HepG2 (cell line): ENCODE data around the gene GPSM1. TPM values are rescaled to one million over a fixed set of nuclear protein-coding genes. Genes with fewer than 3 reads are reported as not detected.

Source experiments
- ATAC-seq: fragments of 200-7000 bp; cut with Tn5 transposase; 3 replicates; pipeline ENCODE4 v1.9.1; 2020; ENCODE audit warnings: mild to moderate bottlenecking, moderate library complexity
- BruUV-seq: library from RNA; stranded (reverse); fragments of 400-500 nt; replicated peaks from 2 replicates; lab custom pipeline; 2021; lab: Mats Ljungman, UMichigan
- CTCF ChIA-PET: fragments of 300-600 bp; formaldehyde crosslinking; extraction: SDS; loops from one replicate; lab custom pipeline; 2021; ENCODE audit warnings: low total read pairs, inconsistent platforms, low intra/inter-chr PET ratio; lab: Yijun Ruan, JAX
- POLR2A ChIA-PET: fragments of 350-600 bp; sonication (Branson Sonifier 250); formaldehyde crosslinking; loops from one replicate; lab custom pipeline; 2020; ENCODE audit warnings: antibody characterized with exemption, inconsistent platforms; lab: Yijun Ruan, JAX
- DNase-seq: peaks from one replicate; pipeline ENCODE4 v3.0.0-alpha.2; 2015; ENCODE audit warnings: low spot score
- FAIRE-seq: peaks from 3 replicates; lab custom pipeline; 2011; peaks lifted over from hg19 to GRCh38; lab: Jason Lieb, UNC
- H2AFZ ChIP-seq: one replicate; pipeline ENCODE4 v1.6.1; 2011; ENCODE audit warnings: low read length, inconsistent platforms
- H3K27ac ChIP-seq: fragments of 300-600 bp; 3 replicates; pipeline ENCODE4 v1.8.0; 2011; ENCODE audit warnings: mixed run types, mild to moderate bottlenecking, mixed read lengths, low read length, inconsistent platforms; ENCODE audit not compliant: insufficient read depth; ENCODE audit errors: extremely low read length
- H3K27me3 ChIP-seq, 2 experiments: fragments of 200-600 bp in 1 of 2; 2 replicates in 1 of 2; 3 replicates in 1 of 2; pipeline versions ENCODE4 v1.6.0 to v1.8.0; 2011; ENCODE audit warnings: low read length in 2 of 2, mild to moderate bottlenecking in 2 of 2, moderate library complexity in 2 of 2, inconsistent platforms in 1 of 2; ENCODE audit not compliant: insufficient read depth in 2 of 2, control insufficient read depth in 1 of 2
- H3K36me3 ChIP-seq, 2 experiments: fragments of 200-600 bp in 1 of 2; replicated peaks in 1 of 2; 2 replicates in 1 of 2; 3 replicates in 1 of 2; pipeline versions ENCODE4 v1.5.1 to v1.8.0; 2011; ENCODE audit warnings: low read length in 2 of 2, inconsistent platforms in 1 of 2; ENCODE audit not compliant: insufficient read depth in 2 of 2, control insufficient read depth in 1 of 2
- H3K4me1 ChIP-seq: 2 replicates; pipeline ENCODE4 v1.5.1; 2012; ENCODE audit warnings: low read length, inconsistent platforms; ENCODE audit not compliant: insufficient read depth
- H3K4me2 ChIP-seq: 2 replicates; pipeline ENCODE4 v1.6.0; 2011; ENCODE audit warnings: low read depth, low read length, inconsistent platforms
- H3K4me3 ChIP-seq, 3 experiments: fragments of 200-600 bp in 1 of 3; sonication (generic), shearing (Covaris generic) in 1 of 3; replicated peaks in 1 of 3; 2 replicates each; pipeline ENCODE4 v1.5.1; 2011 to 2016; ENCODE audit warnings: low read length in 3 of 3, inconsistent platforms in 2 of 3, low read depth in 2 of 3, mild to moderate bottlenecking in 2 of 3, control low read depth in 1 of 3, mixed read lengths in 1 of 3; ENCODE audit not compliant: insufficient read depth in 1 of 3
- H3K79me2 ChIP-seq: one replicate; pipeline ENCODE4 v1.6.1; 2011; ENCODE audit warnings: low read length, inconsistent platforms; ENCODE audit not compliant: insufficient read depth
- H3K9ac ChIP-seq: 2 replicates; pipeline ENCODE4 v1.6.0; 2011; ENCODE audit warnings: mild to moderate bottlenecking, low read depth, low read length, inconsistent platforms; ENCODE audit not compliant: insufficient read depth
- H3K9me3 ChIP-seq: 2 replicates; pipeline ENCODE4 v1.5.1; 2012; ENCODE audit warnings: mild to moderate bottlenecking, low read length
- H4K20me1 ChIP-seq: 2 replicates; pipeline ENCODE4 v1.6.0; 2011; ENCODE audit warnings: inconsistent platforms, mild to moderate bottlenecking, low read length, moderate library complexity; ENCODE audit not compliant: insufficient read depth
- AGO1 ChIP-seq: fragments of 200-400 bp; formaldehyde crosslinking; IDR thresholded peaks from 2 replicates; pipeline ENCODE4 v1.6.1; 2017; ENCODE audit warnings: mild to moderate bottlenecking, low read depth, low read length, moderate library complexity; ENCODE audit not compliant: poor library complexity, severe bottlenecking
- AGO2 ChIP-seq: fragments of 200-400 bp; formaldehyde crosslinking; optimal IDR thresholded peaks from 2 replicates; pipeline ENCODE3; 2017; ENCODE audit warnings: mild to moderate bottlenecking, low read depth, low read length, moderate library complexity
- IKZF4 ChIP-seq: sonication (generic); formaldehyde crosslinking; IDR thresholded peaks from 2 replicates; pipeline ENCODE4 v1.5.1; 2020; ENCODE audit warnings: borderline replicate concordance, mild to moderate bottlenecking, low read depth, missing genetic modification reagents; ENCODE audit errors: not compliant biosample characterization
- MAF1 ChIP-seq: sonication (generic); formaldehyde crosslinking; IDR thresholded peaks from 2 replicates; pipeline ENCODE4 v1.5.0; 2020; ENCODE audit warnings: missing genetic modification reagents, borderline replicate concordance
- POLR2G ChIP-seq: fragments of 200-400 bp; formaldehyde crosslinking; IDR thresholded peaks from 2 replicates; pipeline ENCODE4 v1.6.1; 2018; ENCODE audit warnings: mild to moderate bottlenecking, low read depth, low read length, moderate library complexity
- SP5 ChIP-seq: IDR thresholded peaks from 2 replicates; pipeline ENCODE4 v1.6.1; 2016; ENCODE audit warnings: low read depth, borderline replicate concordance
- UBTF ChIP-seq: sonication (generic); formaldehyde crosslinking; IDR thresholded peaks from 2 replicates; pipeline ENCODE4 v1.4.0; 2020; ENCODE audit warnings: mild to moderate bottlenecking, missing genetic modification reagents
- ZC3H13 ChIP-seq: sonication (generic); formaldehyde crosslinking; IDR thresholded peaks from 2 replicates; pipeline ENCODE4 v1.8.1; 2023; ENCODE audit warnings: mild to moderate bottlenecking, missing genetic modification reagents, moderate library complexity
- ZNF879 ChIP-seq: sonication (generic); formaldehyde crosslinking; IDR thresholded peaks from 2 replicates; pipeline ENCODE4 v1.8.1; 2023; ENCODE audit warnings: missing genetic modification reagents
- ZZZ3 ChIP-seq: sonication (generic); formaldehyde crosslinking; IDR thresholded peaks from 2 replicates; pipeline ENCODE4 v1.4.0; 2020; ENCODE audit warnings: missing genetic modification reagents, mild to moderate bottlenecking, borderline replicate concordance
- WGBS: methylation state at CpG from one replicate; pipeline ENCODE4 v1.1.6; 2017; ENCODE audit warnings: low lambda C conversion rate; 5-methylcytosine and 5-hydroxymethylcytosine counted together
- in situ Hi-C: cut with HindIII; loops from 2 replicates; pipeline ENCODE4 v1.10.0; 2017; ENCODE audit warnings: low pct_unique_long_range_greater_than_20kb; ENCODE audit not compliant: extremely low pct_ligation_motif_present
- intact Hi-C: fragments of 100-400 bp; cut with micrococcal nuclease; formaldehyde crosslinking; loops from one replicate; pipeline ENCODE4 v1.10.0; 2022; ENCODE audit not compliant: unreplicated experiment
- polyA plus RNA-seq, 8 experiments: library from polyadenylated mRNA; depleted of rRNA in 3 of 8; stranded (reverse) in 7 of 8; unstranded in 1 of 8; fragments of >200 nt; fragmentation: Illumina TruSeq in 4 of 8; extraction: Trizol in 4 of 8; gene quantifications; 2 replicates each; pipeline versions ENCODE4 v1.2.1 to v1.2.3, GENCODE V29; 2011 to 2016; ENCODE audit warnings: low read depth in 4 of 8, missing spikeins in 1 of 8, mixed read lengths in 1 of 8; ENCODE audit not compliant: insufficient read depth in 1 of 8
- total RNA-seq, 5 experiments: library from RNA; depleted of rRNA; stranded (reverse); fragments of >200 nt; fragmentation: Illumina TruSeq; extraction: Trizol; gene quantifications; 2 replicates each; pipeline ENCODE4 v1.2.3, GENCODE V29; 2016; ENCODE audit warnings: low read depth in 1 of 5

The GPSM1 gene
- total and polyA plus RNA-seq, 2 of the 13 experiments (the other 11 are each of a cell fraction or from before 2014, with no cell fraction given) = 1.0 to 2.4 TPM

DNA sequence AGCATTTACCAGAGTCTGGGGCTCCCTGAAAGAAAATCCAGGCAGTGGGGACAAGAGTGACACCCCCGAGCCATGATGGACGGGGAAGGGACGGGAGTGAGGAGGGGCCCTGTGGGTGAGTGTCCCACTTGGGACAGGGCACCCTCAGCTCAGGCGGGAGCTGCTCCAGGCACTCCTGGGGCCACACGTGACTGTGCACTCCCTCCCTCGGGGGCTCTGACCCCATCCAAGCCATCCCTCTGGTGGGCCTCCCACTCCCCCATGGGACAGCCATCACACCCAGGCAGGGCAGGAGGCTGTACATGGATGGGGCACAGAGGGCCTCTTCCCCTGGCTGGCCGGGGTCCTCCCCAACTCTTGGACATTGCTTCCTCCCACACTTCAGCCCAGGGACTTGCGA is 49.1 kb downstream of the GPSM1 start:
- ChIA-PET CTCF (no interaction called here), POLR2A (no interaction called here)
- Histone ChIP-seq H3K79me2 (no peaks in the 10 kb centered on the region), H3K36me3 (peaks cover 6 to 11% of the 10 kb centered on the region in 2 experiments; a peak in 2 of 5 replicates), H3K4me1 (peaks cover 22% of the 10 kb centered on the region), H3K27ac (no peak overlapping the region), H3K4me3 (no peak overlapping the region), H2AFZ (no peak overlapping the region), H3K4me2 (no peak overlapping the region), H4K20me1 (no peaks in the 10 kb centered on the region), H3K27me3 (no peaks in the 10 kb centered on the region; a peak in 1 of 5 replicates), H3K9ac (no peak overlapping the region), H3K9me3 (no peaks in the 10 kb centered on the region)
- TF ChIP-seq POLR2G = 0 out of 2 replicates have a peak, but pooled peaks have one; percentile 15
- TF ChIP-seq IKZF4 (CRISPR knock-in tag) = no peak
- peak; percentile 14 for TF ChIP-seq AGO1
- no peak for TF ChIP-seq ZZZ3
- TF ChIP-seq AGO2 = peak; percentile 50
- DNase-seq (no peak), FAIRE-seq (no peak), ATAC-seq (no peak)
- BruUV-seq = no TSS peak
- WGBS = 79% methylated on average over 6 of the region's 8 CpGs
- in situ Hi-C loops (no loop called here), intact Hi-C loops (no loop called here)

GRCh38 chr9:136377341-136378169 is 50.2 kb downstream of the GPSM1 start:
- Histone ChIP-seq H3K36me3 (peaks cover 10 to 17% of the 10 kb centered on the region in 2 experiments; a peak in 3 of 5 replicates), H3K79me2 (no peaks in the 10 kb centered on the region), H3K4me3 (no peak overlapping the region), H3K4me1 (peaks cover 14% of the 10 kb centered on the region), H4K20me1 (no peaks in the 10 kb centered on the region), H2AFZ (no peak overlapping the region), H3K4me2 (no peak overlapping the region), H3K9me3 (no peaks in the 10 kb centered on the region), H3K9ac (no peak overlapping the region), H3K27ac (no peak overlapping the region), H3K27me3 (no peaks in the 10 kb centered on the region; a peak in 1 of 5 replicates)
- TF ChIP-seq SP5 (CRISPR knock-in tag) = no peak
- no peak for TF ChIP-seq MAF1
- no peak for TF ChIP-seq ZNF879 (CRISPR knock-in tag)
- no peak for TF ChIP-seq UBTF
- TF ChIP-seq AGO2 = peak; percentile 70
- 0 out of 2 replicates have a peak, but pooled peaks have one; percentile 24 for TF ChIP-seq ZC3H13 (CRISPR knock-in tag)
- no TSS peak for BruUV-seq
- no peak for DNase-seq
- intact Hi-C loops (no loop called here), in situ Hi-C loops (no loop called here)
- FAIRE-seq = no peak
- no peak for ATAC-seq
- WGBS = 96% methylated on average over 12 of the region's 32 CpGs
- ChIA-PET CTCF (no interaction called here), POLR2A (no interaction called here)
